OCI-LY3 (cell line): ENCODE measurements around the gene SERINC3.

ENCODE experiments used
- CTCF ChIP-seq: fragments of 200-600, 300-600 bp; sonication (generic); IDR thresholded peaks from 2 replicates; pipeline ENCODE4 v1.5.1; 2014; ENCODE audit warnings: antibody characterized with exemption, low read length, low read depth
- EZH2phosphoT487 ChIP-seq: fragments of 200-600 bp; shearing (Covaris generic); IDR thresholded peaks from 2 replicates; pipeline ENCODE4 v1.6.1; 2018; ENCODE audit warnings: antibody characterized with exemption, mixed run types, low read depth

DNA sequence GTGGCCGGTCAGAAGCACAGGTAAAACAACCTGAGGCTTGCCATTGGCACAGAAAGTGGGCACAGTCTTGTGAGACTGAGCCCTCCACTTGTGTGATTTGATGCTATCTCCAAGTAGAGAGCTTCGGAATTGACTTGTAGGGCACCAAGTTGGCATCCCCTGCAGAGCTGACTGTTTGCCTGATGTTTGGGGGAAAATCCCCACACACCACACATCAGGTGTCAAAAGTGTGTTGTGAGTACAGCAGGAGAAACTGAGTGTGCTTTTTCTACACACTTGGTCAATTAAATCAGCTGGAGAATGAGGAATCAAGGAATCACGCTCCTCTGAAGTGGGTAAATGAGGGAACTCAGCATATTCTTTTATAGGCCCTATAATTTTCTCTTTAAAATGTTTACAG lies 989 bp downstream of the SERINC3 start:
- TF ChIP-seq CTCF (no peak), EZH2phosphoT487 (no peak)
